IMR-90 (cell line): Measurements from ENCODE around the gene PIR. TPM values are rescaled to one million over a fixed set of nuclear protein-coding genes. Genes with fewer than 3 reads are reported as not detected.

ENCODE experiments used
- ATAC-seq: fragments of 200-7000 bp; cut with Tn5 transposase; 2 replicates; pipeline ENCODE4 v1.9.1; 2020; ENCODE audit warnings: low read depth, mild to moderate bottlenecking, moderate library complexity
- BruUV-seq: library from RNA; stranded (reverse); fragments of 400-500 nt; replicated peaks from 2 replicates; lab custom pipeline; 2021; lab: Mats Ljungman, UMichigan
- CTCF ChIA-PET: fragments of 300-600 bp; formaldehyde crosslinking; extraction: SDS; loops from one replicate; lab custom pipeline; 2021; ENCODE audit warnings: antibody characterized with exemption; lab: Yijun Ruan, JAX
- POLR2A ChIA-PET: fragments of 300-600 bp; sonication (Branson Sonifier 250); formaldehyde crosslinking; loops from one replicate; lab custom pipeline; 2022; ENCODE audit warnings: antibody characterized with exemption; ENCODE audit not compliant: unreplicated experiment; lab: Charles Lee
- DNase-seq: peaks from one replicate; pipeline ENCODE4 v3.0.0; 2013
- H2AFZ ChIP-seq: replicated peaks from 2 replicates; pipeline ENCODE3; 2013; ENCODE audit warnings: low read length, mild to moderate bottlenecking; ENCODE audit not compliant: poor library complexity
- H2AK5ac ChIP-seq: 2 replicates; pipeline ENCODE4 v1.6.1; 2013; ENCODE audit warnings: low read depth, low read length, inconsistent platforms
- H2AK9ac ChIP-seq: replicated peaks from 2 replicates; pipeline ENCODE3; 2013; ENCODE audit warnings: mild to moderate bottlenecking, low read depth, low read length, moderate library complexity; ENCODE audit not compliant: poor library complexity
- H2BK120ac ChIP-seq: 2 replicates; pipeline ENCODE4 v1.6.1; 2013; ENCODE audit warnings: low read depth, low read length, inconsistent platforms
- H2BK15ac ChIP-seq: 3 replicates; pipeline ENCODE4 v1.6.1; 2013; ENCODE audit warnings: low read depth, low read length, inconsistent platforms
- H2BK20ac ChIP-seq: 2 replicates; pipeline ENCODE4 v1.6.1; 2013; ENCODE audit warnings: low read depth, mild to moderate bottlenecking, inconsistent platforms, low read length, moderate library complexity
- H2BK5ac ChIP-seq: 2 replicates; pipeline ENCODE4 v1.6.1; 2013; ENCODE audit warnings: mild to moderate bottlenecking, low read depth, low read length, inconsistent platforms; ENCODE audit not compliant: poor library complexity, severe bottlenecking
- H3K14ac ChIP-seq: replicated peaks from 2 replicates; pipeline ENCODE4 v1.6.1; 2013; ENCODE audit warnings: low read depth, low read length, inconsistent platforms
- H3K18ac ChIP-seq: 2 replicates; pipeline ENCODE4 v1.6.1; 2013; ENCODE audit warnings: low read depth, low read length, control low read depth
- H3K23ac ChIP-seq: 2 replicates; pipeline ENCODE4 v1.6.1; 2013; ENCODE audit warnings: low read depth, low read length, inconsistent platforms
- H3K27ac ChIP-seq: 2 replicates; pipeline ENCODE4 v1.5.1; 2013; ENCODE audit warnings: mild to moderate bottlenecking, control low read depth, low read length; ENCODE audit not compliant: insufficient read depth
- H3K27me3 ChIP-seq: 2 replicates; pipeline ENCODE4 v1.6.1; 2013; ENCODE audit warnings: low read length; ENCODE audit not compliant: control insufficient read depth, insufficient read depth
- H3K36me3 ChIP-seq: 2 replicates; pipeline ENCODE4 v1.6.1; 2013; ENCODE audit warnings: low read length, mixed read lengths; ENCODE audit not compliant: control insufficient read depth, insufficient read depth
- H3K4ac ChIP-seq: 2 replicates; pipeline ENCODE4 v1.6.1; 2013; ENCODE audit warnings: low read depth, low read length, inconsistent platforms
- H3K4me1 ChIP-seq: 2 replicates; pipeline ENCODE4 v1.6.1; 2013; ENCODE audit warnings: low read length, mixed read lengths; ENCODE audit not compliant: control insufficient read depth, insufficient read depth
- H3K4me2 ChIP-seq: 2 replicates; pipeline ENCODE4 v1.6.1; 2013; ENCODE audit warnings: low read depth, mild to moderate bottlenecking, control low read depth, low read length, moderate library complexity
- H3K4me3 ChIP-seq: 2 replicates; pipeline ENCODE4 v1.5.1; 2013; ENCODE audit warnings: low read depth, mild to moderate bottlenecking, control low read depth, low read length, moderate library complexity; ENCODE audit not compliant: insufficient read depth
- H3K56ac ChIP-seq: 2 replicates; pipeline ENCODE4 v1.6.1; 2013; ENCODE audit warnings: low read length, inconsistent platforms; ENCODE audit not compliant: insufficient read depth; ENCODE audit errors: extremely low read depth
- H3K79me1 ChIP-seq, 2 experiments: 2 replicates each; pipeline ENCODE4 v1.6.1; 2013; ENCODE audit warnings: low read length in 2 of 2, inconsistent platforms in 1 of 2, low read depth in 1 of 2
- H3K9ac ChIP-seq: 2 replicates; pipeline ENCODE4 v1.6.1; 2013; ENCODE audit warnings: low read depth, low read length, control low read depth
- H3K9me1 ChIP-seq: 2 replicates; pipeline ENCODE4 v1.6.1; 2013; ENCODE audit warnings: low read length, inconsistent platforms; ENCODE audit not compliant: insufficient read depth
- H3K9me3 ChIP-seq: 2 replicates; pipeline ENCODE4 v1.6.1; 2013; ENCODE audit warnings: low read length; ENCODE audit not compliant: control insufficient read depth, insufficient read depth
- H4K20me1 ChIP-seq: 2 replicates; pipeline ENCODE4 v1.6.1; 2013; ENCODE audit warnings: low read length, inconsistent platforms; ENCODE audit not compliant: insufficient read depth
- H4K5ac ChIP-seq: 2 replicates; pipeline ENCODE4 v1.6.1; 2013; ENCODE audit warnings: mild to moderate bottlenecking, low read depth, low read length, control low read depth
- H4K8ac ChIP-seq, 2 experiments: 2 replicates each; pipeline ENCODE4 v1.6.1; 2013; ENCODE audit warnings: low read depth in 2 of 2, low read length in 2 of 2, control low read depth in 1 of 2, inconsistent platforms in 1 of 2
- H4K91ac ChIP-seq: 2 replicates; pipeline ENCODE4 v1.6.1; 2013; ENCODE audit warnings: low read depth, low read length, inconsistent platforms; ENCODE audit not compliant: insufficient read depth
- BHLHE40 ChIP-seq: fragments of 150-350 bp; IDR thresholded peaks from 2 replicates; pipeline ENCODE4 v1.6.1; 2016; ENCODE audit warnings: mild to moderate bottlenecking, low read depth, low read length
- CEBPB ChIP-seq: IDR thresholded peaks from 2 replicates; pipeline ENCODE4 v1.6.1; 2012; ENCODE audit warnings: low read depth, low read length, improper control_type of control experiment
- CHD1 ChIP-seq: IDR thresholded peaks from 2 replicates; pipeline ENCODE4 v1.6.1; 2012; ENCODE audit warnings: low read depth, low read length, improper control_type of control experiment
- CTCF ChIP-seq: conservative IDR thresholded peaks from 2 replicates; pipeline ENCODE4 v1.5.1; 2012; ENCODE audit warnings: mild to moderate bottlenecking, low read depth, low read length, improper control_type of control experiment
- ELK1 ChIP-seq: fragments of 150-350 bp; IDR thresholded peaks from 2 replicates; pipeline ENCODE4 v1.6.1; 2016; ENCODE audit warnings: low read depth, mild to moderate bottlenecking, low read length, moderate library complexity, borderline replicate concordance
- FOS ChIP-seq: fragments of 150-350 bp; IDR thresholded peaks from 2 replicates; pipeline ENCODE4 v1.6.1; 2016; ENCODE audit warnings: low read depth, low read length
- MAFK ChIP-seq: IDR thresholded peaks from 2 replicates; pipeline ENCODE4 v1.6.1; 2012; ENCODE audit warnings: low read depth, low read length, improper control_type of control experiment
- MAZ ChIP-seq: IDR thresholded peaks from 2 replicates; pipeline ENCODE4 v1.6.1; 2012; ENCODE audit warnings: low read depth, mild to moderate bottlenecking, low read length, improper control_type of control experiment, moderate library complexity, borderline replicate concordance
- MXI1 ChIP-seq: IDR thresholded peaks from 2 replicates; pipeline ENCODE4 v1.6.1; 2012; ENCODE audit warnings: low read depth, mild to moderate bottlenecking, low read length, moderate library complexity, borderline replicate concordance
- NFE2L2 ChIP-seq: fragments of 150-350 bp; IDR thresholded peaks from 2 replicates; pipeline ENCODE4 v1.6.1; 2016; ENCODE audit warnings: low read depth, mild to moderate bottlenecking, low read length
- POLR2A ChIP-seq: IDR thresholded peaks from 2 replicates; pipeline ENCODE4 v1.6.1; 2012; ENCODE audit warnings: mild to moderate bottlenecking, low read depth, low read length
- RAD21 ChIP-seq: IDR thresholded peaks from 2 replicates; pipeline ENCODE4 v1.6.1; 2012; ENCODE audit warnings: low read length, improper control_type of control experiment
- RCOR1 ChIP-seq: IDR thresholded peaks from 2 replicates; pipeline ENCODE4 v1.6.1; 2012; ENCODE audit warnings: mild to moderate bottlenecking, low read length, improper control_type of control experiment; ENCODE audit not compliant: insufficient replicate concordance
- RFX5 ChIP-seq: IDR thresholded peaks from 2 replicates; pipeline ENCODE4 v1.8.0; 2012; ENCODE audit warnings: low read depth, mild to moderate bottlenecking, low read length, moderate library complexity
- SMC3 ChIP-seq: fragments of 150-350 bp; IDR thresholded peaks from 2 replicates; pipeline ENCODE4 v1.6.1; 2016; ENCODE audit warnings: low read depth, mild to moderate bottlenecking, antibody characterized with exemption, low read length, moderate library complexity
- USF2 ChIP-seq: fragments of 150-350 bp; IDR thresholded peaks from 2 replicates; pipeline ENCODE4 v1.6.1; 2017; ENCODE audit warnings: mild to moderate bottlenecking, antibody characterized with exemption, low read length, low read depth
- WGBS, 2 experiments: methylation state at CpG; one replicate each; pipeline versions ENCODE4 v1.1.5 to v1.1.7; 2013; ENCODE audit warnings: missing lambda C conversion rate in 2 of 2; ENCODE audit not compliant: insufficient read length in 1 of 2; ENCODE audit errors: extremely low coverage in 2 of 2; 5-methylcytosine and 5-hydroxymethylcytosine counted together
- dilution Hi-C: fragments of 300-500 bp; cut with HindIII; formaldehyde crosslinking; loops from one replicate; pipeline ENCODE4 v1.14.3; 2018; ENCODE audit warnings: low sequenced_read_pairs; ENCODE audit not compliant: unreplicated experiment
- in situ Hi-C: fragments of 300-500 bp; cut with MboI; formaldehyde crosslinking; loops from 3 replicates; pipeline ENCODE4 v1.14.3; 2019; ENCODE audit warnings: low sequenced_read_pairs, inconsistent platforms, mixed read lengths
- intact Hi-C: fragments of 100-400 bp; cut with micrococcal nuclease; formaldehyde crosslinking; loops from 2 replicates; pipeline ENCODE4 v1.10.0; 2022
- polyA plus RNA-seq, 3 experiments: library from polyadenylated mRNA; depleted of rRNA; stranded (reverse); fragments of >200 nt; gene quantifications; 2 replicates each; pipeline ENCODE4 v1.2.3, GENCODE V29; 2012; ENCODE audit warnings: low replicate concordance in 1 of 3
- total RNA-seq: library from RNA; depleted of rRNA; stranded (reverse); fragments of >200 nt; gene quantifications from 2 replicates; pipeline ENCODE4 v1.2.3, GENCODE V29; 2012

The PIR gene
- total and polyA plus RNA-seq, 2 of the 4 experiments (the other 2 are of a cell fraction) = 5.7 to 8.7 TPM

- no peak overlapping the region for H2BK120ac ChIP-seq
- CTCF ChIA-PET = interaction anchor here (1.0 kb wide), 1 partner anchor 77 kb away, joined by 4 read pairs; no protein-coding TSS in a partner anchor
- WGBS, 2 experiments = 87% methylated on average over 3 of the region's 3 CpGs; no CpG with 5 or more reads in 1 of the 2 experiments
These were observed 54.8 kb downstream of the PIR start for GRCh38 chrX:15438332-15438731.

More at GRCh38 chrX:15438332-15438731, 54.8 kb downstream of the PIR start:
- H3K56ac ChIP-seq = no peak overlapping the region
- H3K14ac ChIP-seq = no peak overlapping the region
- no peak overlapping the region for H2BK20ac ChIP-seq
- BruUV-seq = no TSS peak
- no peak for ATAC-seq
- no peak overlapping the region for H2AK5ac ChIP-seq
- no peak overlapping the region for H3K23ac ChIP-seq
- H3K36me3 ChIP-seq = peaks cover 1% of the 10 kb centered on the region; the same call in 1 of the 2 replicates
- DNase-seq = no peak
- no peak overlapping the region for H3K4me3 ChIP-seq
- H3K9me1 ChIP-seq = no peaks in the 10 kb centered on the region
- no peaks in the 10 kb centered on the region for H3K27me3 ChIP-seq
- no peak overlapping the region for H3K4me2 ChIP-seq
- no peaks in the 10 kb centered on the region for H3K79me1 ChIP-seq
- no peaks in the 10 kb centered on the region for H3K9me3 ChIP-seq
- H4K5ac ChIP-seq = no peak overlapping the region
- no peaks in the 10 kb centered on the region for H3K4me1 ChIP-seq
- no peaks in the 10 kb centered on the region for H4K20me1 ChIP-seq
- no peak overlapping the region for H3K9ac ChIP-seq
- in situ Hi-C loops = no loop called here
- no peak overlapping the region for H3K4ac ChIP-seq
- no peak overlapping the region for H2BK5ac ChIP-seq
- no peak overlapping the region for H4K91ac ChIP-seq
- H3K27ac ChIP-seq = no peak overlapping the region
- no peak overlapping the region for H4K8ac ChIP-seq
- H2AK9ac ChIP-seq = no peak overlapping the region
- POLR2A ChIA-PET = no interaction called here
- dilution Hi-C loops = no loop called here
- TF ChIP-seq BHLHE40 (no peak), SMC3 (no peak), RCOR1 (no peak), CEBPB (no peak), RFX5 (no peak), RAD21 (no peak), USF2 (no peak), NFE2L2 (no peak), CHD1 (no peak), MAFK (no peak), MXI1 (no peak), POLR2A (no peak), ELK1 (no peak), MAZ (no peak), FOS (no peak), CTCF (no peak)
- intact Hi-C loops = no loop called here
- no peak overlapping the region for H2AFZ ChIP-seq
- H3K18ac ChIP-seq = no peak overlapping the region
- no peak overlapping the region for H2BK15ac ChIP-seq
